ENCODE results near the gene GNRH2. TPM values are rescaled to one million over a fixed set of nuclear protein-coding genes. Genes with fewer than 3 reads are reported as not detected.

The GNRH2 gene
- total and polyA plus RNA-seq, 2 of the 8 experiments (the other 6 are each of a cell fraction or from before 2014, with no cell fraction given), result 0.09 to 0.82 TPM

GRCh38 chr20:3038454-3038853 lies 5.0 kb upstream of the GNRH2 start:
- DNase-seq (ENCODE audit: low read depth in 1 of 2, low spot score in 2 of 2) (no peak), FAIRE-seq (no peak)
- Histone ChIP-seq H4K5ac (ENCODE audit: insufficient read length, low read depth, low read length) (no peak overlapping the region), H2AFZ (ENCODE audit: low read length) (no peak overlapping the region), H4K91ac (replicated peaks; ENCODE audit: insufficient read length, low read length) (no peak overlapping the region), H3K27me3 (replicated peaks in 1 of 4; ENCODE audit: control insufficient read depth in 3 of 4, extremely low read depth in 1 of 4, insufficient read depth in 3 of 4, low read length in 3 of 4) (no peaks in the 10 kb centered on the region), H3K9me3 (ENCODE audit: insufficient read depth in 2 of 2, low read depth in 1 of 2, low read length in 1 of 2) (no peaks in the 10 kb centered on the region), H3K23ac (ENCODE audit: insufficient read length) (no peak overlapping the region), H2BK20ac (ENCODE audit: low read length) (no peak overlapping the region), H3K4ac (replicated peaks; ENCODE audit: insufficient read length, low read depth, low read length) (no peak overlapping the region), H3K79me2 (ENCODE audit: control insufficient read depth in 1 of 2, insufficient read depth in 2 of 2, low read length in 2 of 2) (no peaks in the 10 kb centered on the region), H3K14ac (ENCODE audit: insufficient read length) (no peak overlapping the region), H3K79me1 (ENCODE audit: low read depth, low read length) (no peaks in the 10 kb centered on the region), H2BK120ac (replicated peaks; ENCODE audit: low read depth, low read length) (no peak overlapping the region), H2BK12ac (ENCODE audit: low read depth, low read length) (no peak overlapping the region), H3K4me2 (ENCODE audit: insufficient read depth in 1 of 2, low read depth in 2 of 2, low read length in 2 of 2) (no peak overlapping the region), H3K27ac (ENCODE audit: low read depth, low read length) (no peak overlapping the region), H3K36me3 (ENCODE audit: control insufficient read depth in 2 of 4, insufficient read depth in 4 of 4, low read length in 3 of 4) (peaks cover 24 to 45% (median 33%) of the 10 kb centered on the region in 4 experiments), H3K9ac (replicated peaks in 1 of 4; ENCODE audit: extremely low read depth in 1 of 4, low read depth in 3 of 4, low read length in 3 of 4) (no peak overlapping the region), H3K18ac (ENCODE audit: extremely low read depth, low read length) (no peak overlapping the region), H2BK5ac (ENCODE audit: low read depth, low read length) (no peak overlapping the region), H3K4me3 (ENCODE audit: extremely low read depth in 1 of 4, insufficient read depth in 2 of 4, low read depth in 3 of 4, low read length in 4 of 4) (no peak overlapping the region), H2BK15ac (ENCODE audit: low read length) (no peak overlapping the region), H3K56ac (replicated peaks; ENCODE audit: insufficient read length, low read depth, low read length) (no peak overlapping the region), H4K8ac (ENCODE audit: extremely low read depth, insufficient read depth, low read length) (no peak overlapping the region), H3K4me1 (replicated peaks in 1 of 4; ENCODE audit: control insufficient read depth in 3 of 4, insufficient read depth in 4 of 4, low read length in 3 of 4) (peaks cover 0 to 12% (median 4%) of the 10 kb centered on the region in 4 experiments; a peak in 5 of 7 replicates), H3K23me2 (ENCODE audit: low read depth, low read length) (no peaks in the 10 kb centered on the region), H2AK5ac (ENCODE audit: low read depth, low read length) (no peak overlapping the region), H4K20me1 (replicated peaks in 1 of 2; ENCODE audit: control insufficient read depth in 1 of 2, insufficient read depth in 2 of 2, low read length in 2 of 2) (peaks cover 2 to 4% of the 10 kb centered on the region in 2 experiments)
- CTCF ChIA-PET (ENCODE audit: partially characterized antibody), result interaction anchor here (1.9 kb wide), 1 partner anchor 15 kb away, joined by 6 read pairs; no protein-coding TSS in a partner anchor
- WGBS, 2 experiments (ENCODE audit: extremely low coverage in 1 of 2, insufficient coverage in 1 of 2, insufficient read length in 1 of 2, insufficient replicate concordance in 2 of 2, low coverage in 1 of 2, low lambda C conversion rate in 2 of 2, missing lambda C conversion rate in 1 of 2), result 87% methylated on average over 5 of the region's 5 CpGs; no CpG with 5 or more reads in 1 of the 2 experiments
- TF ChIP-seq CTBP2 (IDR thresholded peaks at IDR 0.05; ENCODE audit: borderline replicate concordance, insufficient read depth, insufficient read length, low read length), result no peak
- POLR2A ChIA-PET (ENCODE audit: partially characterized antibody), result no interaction called here

Measured in H1 (cell line).